ENCODE results near the gene NRIP1.

DNA sequence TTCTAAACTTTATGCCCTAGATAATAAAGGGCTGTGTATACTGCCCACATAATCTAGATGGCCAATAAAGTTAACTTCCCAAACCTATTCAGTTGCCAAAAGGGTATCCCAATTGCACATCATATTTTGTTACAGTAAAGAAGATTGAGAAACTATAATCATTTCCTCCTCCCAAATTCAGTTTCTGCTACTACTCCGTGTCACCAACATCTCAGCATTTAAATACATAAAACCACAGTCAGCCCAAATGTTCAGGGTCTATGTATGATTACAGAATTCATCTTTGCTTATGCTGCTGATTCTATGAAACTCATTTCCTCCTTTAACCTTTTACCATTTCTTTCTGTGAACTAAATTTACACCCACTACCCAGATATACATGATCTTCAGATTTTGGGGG, 28.6 kb downstream of the NRIP1 start:
- TF ChIP-seq, protein P1, sequence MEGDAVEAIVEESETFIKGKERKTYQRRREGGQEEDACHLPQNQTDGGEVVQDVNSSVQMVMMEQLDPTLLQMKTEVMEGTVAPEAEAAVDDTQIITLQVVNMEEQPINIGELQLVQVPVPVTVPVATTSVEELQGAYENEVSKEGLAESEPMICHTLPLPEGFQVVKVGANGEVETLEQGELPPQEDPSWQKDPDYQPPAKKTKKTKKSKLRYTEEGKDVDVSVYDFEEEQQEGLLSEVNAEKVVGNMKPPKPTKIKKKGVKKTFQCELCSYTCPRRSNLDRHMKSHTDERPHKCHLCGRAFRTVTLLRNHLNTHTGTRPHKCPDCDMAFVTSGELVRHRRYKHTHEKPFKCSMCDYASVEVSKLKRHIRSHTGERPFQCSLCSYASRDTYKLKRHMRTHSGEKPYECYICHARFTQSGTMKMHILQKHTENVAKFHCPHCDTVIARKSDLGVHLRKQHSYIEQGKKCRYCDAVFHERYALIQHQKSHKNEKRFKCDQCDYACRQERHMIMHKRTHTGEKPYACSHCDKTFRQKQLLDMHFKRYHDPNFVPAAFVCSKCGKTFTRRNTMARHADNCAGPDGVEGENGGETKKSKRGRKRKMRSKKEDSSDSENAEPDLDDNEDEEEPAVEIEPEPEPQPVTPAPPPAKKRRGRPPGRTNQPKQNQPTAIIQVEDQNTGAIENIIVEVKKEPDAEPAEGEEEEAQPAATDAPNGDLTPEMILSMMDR (conservative IDR thresholded peaks at IDR 0.05; ENCODE audit: low read depth, low read length), result no peak
- no peak for TF ChIP-seq EZH2 (IDR thresholded peaks at IDR 0.05; ENCODE audit: borderline replicate concordance, low read depth, low read length, poor library complexity, severe bottlenecking)
